GM12878 (cell line): ENCODE data around the gene FOXB1. TPM values are rescaled to one million over a fixed set of nuclear protein-coding genes. Genes with fewer than 3 reads are reported as not detected.

ENCODE experiments used
- ATAC-seq: fragments of 200-7000 bp; cut with Tn5 transposase; 3 replicates; pipeline ENCODE4 v1.9.1; 2020; ENCODE audit warnings: mild to moderate bottlenecking, moderate library complexity
- BruUV-seq: library from RNA; stranded (reverse); fragments of 400-500 nt; replicated peaks from 2 replicates; lab custom pipeline; 2021; lab: Mats Ljungman, UMichigan
- CTCF ChIA-PET: fragments of 300-600 bp; sonication (Branson Sonifier 250); formaldehyde crosslinking; extraction: SDS; loops from one replicate; lab custom pipeline; 2021; ENCODE audit warnings: inconsistent platforms; lab: Yijun Ruan, JAX
- POLR2A ChIA-PET: fragments of 350-600 bp; formaldehyde crosslinking; extraction: SDS; loops from one replicate; lab custom pipeline; 2021; ENCODE audit warnings: inconsistent platforms; lab: Charles Lee
- RAD21 ChIA-PET: fragments of 300-600 bp; sonication (Branson Sonifier 250); formaldehyde crosslinking; loops from one replicate; lab custom pipeline; 2023; ENCODE audit warnings: antibody characterized with exemption; ENCODE audit not compliant: unreplicated experiment; lab: Charles Lee
- SMC1A ChIA-PET: fragments of 300-600 bp; sonication (Branson Sonifier 250); formaldehyde crosslinking; loops from one replicate; lab custom pipeline; 2023; ENCODE audit not compliant: unreplicated experiment, uncharacterized antibody; lab: Charles Lee
- DNase-seq: peaks from one replicate; pipeline ENCODE4 v3.0.0-alpha.2; 2011; ENCODE audit warnings: low read depth, low spot score
- FAIRE-seq: peaks from 3 replicates; lab custom pipeline; 2011; peaks lifted over from hg19 to GRCh38; lab: Jason Lieb, UNC
- H2AFZ ChIP-seq: 2 replicates; pipeline ENCODE4 v1.6.0; 2011; ENCODE audit warnings: low read depth, low read length, control low read depth; ENCODE audit not compliant: control insufficient read depth
- H3K27ac ChIP-seq: 2 replicates; pipeline ENCODE4 v1.5.1; 2011; ENCODE audit warnings: control low read depth; ENCODE audit not compliant: control insufficient read depth, insufficient read depth
- H3K27me3 ChIP-seq, 2 experiments: replicated peaks in 1 of 2; 2 replicates each; pipeline versions ENCODE4 v1.6.0 to v1.6.1; 2011; ENCODE audit warnings: low read length in 1 of 2; ENCODE audit not compliant: control insufficient read depth in 2 of 2, insufficient read depth in 2 of 2
- H3K36me3 ChIP-seq, 2 experiments: 2 replicates each; pipeline ENCODE4 v1.5.1; 2011; ENCODE audit warnings: low read length in 1 of 2; ENCODE audit not compliant: control insufficient read depth in 2 of 2, insufficient read depth in 2 of 2
- H3K4me1 ChIP-seq: 2 replicates; pipeline ENCODE4 v1.6.1; 2011; ENCODE audit warnings: mild to moderate bottlenecking, low read length, moderate library complexity, mixed read lengths; ENCODE audit not compliant: control insufficient read depth, insufficient read depth
- H3K4me2 ChIP-seq: 2 replicates; pipeline ENCODE4 v1.6.0; 2011; ENCODE audit warnings: control low read depth; ENCODE audit not compliant: control insufficient read depth, insufficient read depth
- H3K4me3 ChIP-seq: fragments of 200-600 bp; sonication (generic); 2 replicates; pipeline ENCODE4 v1.5.1; 2016
- H3K79me2 ChIP-seq: 2 replicates; pipeline ENCODE4 v1.6.0; 2011; ENCODE audit warnings: low read length; ENCODE audit not compliant: control insufficient read depth, insufficient read depth
- H3K9ac ChIP-seq: 2 replicates; pipeline ENCODE4 v1.8.0; 2011; ENCODE audit warnings: low read length, control low read depth, mixed read lengths; ENCODE audit not compliant: control insufficient read depth, insufficient read depth
- H3K9me3 ChIP-seq: replicated peaks from 3 replicates; pipeline ENCODE4 v1.5.1; 2011; ENCODE audit warnings: mild to moderate bottlenecking, low read length; ENCODE audit not compliant: control insufficient read depth, insufficient read depth
- H4K20me1 ChIP-seq: 2 replicates; pipeline ENCODE4 v1.6.0; 2011; ENCODE audit not compliant: control insufficient read depth, insufficient read depth
- CBFB ChIP-seq: IDR thresholded peaks from 2 replicates; pipeline ENCODE4 v1.6.1; 2016; ENCODE audit warnings: antibody characterized with exemption, low read depth
- CHD2 ChIP-seq: IDR thresholded peaks from 2 replicates; pipeline ENCODE4 v1.6.1; 2011; ENCODE audit warnings: low read depth, low read length, improper control_type of control experiment, borderline replicate concordance
- EP300 ChIP-seq, 2 experiments: fragments of 150-350 bp in 1 of 2; IDR thresholded peaks; 2 replicates each; pipeline ENCODE4 v1.6.1; 2011 to 2012; ENCODE audit warnings: low read depth in 2 of 2, low read length in 2 of 2, borderline replicate concordance in 1 of 2, improper control_type of control experiment in 1 of 2, inconsistent platforms in 1 of 2; ENCODE audit not compliant: control insufficient read depth in 1 of 2
- IKZF1 ChIP-seq: fragments of 450-650 bp; conservative IDR thresholded peaks from 2 replicates; pipeline ENCODE4 v1.6.1; 2017; ENCODE audit warnings: antibody characterized with exemption, mild to moderate bottlenecking
- MXI1 ChIP-seq: fragments of 150-350 bp; IDR thresholded peaks from 2 replicates; pipeline ENCODE4 v1.6.1; 2011; ENCODE audit warnings: low read depth, mild to moderate bottlenecking, inconsistent platforms, low read length, improper control_type of control experiment
- NFIC ChIP-seq: IDR thresholded peaks from 2 replicates; pipeline ENCODE4 v1.6.1; 2012; ENCODE audit warnings: low read depth, mild to moderate bottlenecking, inconsistent platforms, low read length, moderate library complexity
- NR2F1 ChIP-seq: fragments of 450-650 bp; conservative IDR thresholded peaks from 2 replicates; pipeline ENCODE4 v1.6.1; 2017; ENCODE audit warnings: mild to moderate bottlenecking
- RUNX3 ChIP-seq: IDR thresholded peaks from 2 replicates; pipeline ENCODE4 v1.6.1; 2012; ENCODE audit warnings: low read length, inconsistent platforms
- SREBF1 ChIP-seq: IDR thresholded peaks from 2 replicates; pipeline ENCODE4 v1.6.1; 2012; ENCODE audit warnings: mild to moderate bottlenecking, low read length
- TCF3 ChIP-seq: IDR thresholded peaks from 2 replicates; pipeline ENCODE4 v1.6.1; 2012; ENCODE audit warnings: low read depth, mild to moderate bottlenecking, low read length, borderline replicate concordance; ENCODE audit not compliant: insufficient read depth
- ZNF274 ChIP-seq: IDR thresholded peaks from one replicate; pipeline ENCODE4 v1.8.0; 2011; ENCODE audit not compliant: insufficient read length, insufficient read depth
- ZSCAN29 ChIP-seq: fragments of 450-650 bp; IDR thresholded peaks from 2 replicates; pipeline ENCODE4 v1.6.1; 2017; ENCODE audit warnings: mild to moderate bottlenecking, moderate library complexity
- WGBS: methylation state at CpG from one replicate; pipeline ENCODE4 v1.1.6; 2016; ENCODE audit warnings: low lambda C conversion rate; ENCODE audit not compliant: insufficient replicate concordance, insufficient coverage; ENCODE audit errors: missing lambda C conversion rate; 5-methylcytosine and 5-hydroxymethylcytosine counted together
- in situ Hi-C: fragments of 300-500 bp; cut with MboI; formaldehyde crosslinking; loops from 9 replicates; pipeline ENCODE4 v1.14.3; 2018; ENCODE audit warnings: mixed read lengths
- intact Hi-C: fragments of 100-400 bp; cut with micrococcal nuclease; formaldehyde crosslinking; loops from one replicate; pipeline ENCODE4 v1.14.2; 2022; ENCODE audit not compliant: unreplicated experiment
- polyA plus RNA-seq, 11 experiments: library from polyadenylated mRNA; depleted of rRNA in 4 of 11; unstranded in 6 of 11; stranded (reverse) in 5 of 11; fragments of >200 nt; fragmentation: Nextera tagmentation in 4 of 11; fragmentation: Illumina TruSeq in 1 of 11; extraction: Ambion mirVana in 4 of 11; extraction: Trizol in 1 of 11; gene quantifications; 1 replicate in 1 of 11; 2 replicates in 10 of 11; pipeline versions ENCODE4 v1.2.1 to v1.2.3, GENCODE V29; 2011 to 2016; ENCODE audit warnings: inconsistent platforms in 2 of 11, missing spikeins in 2 of 11, low read depth in 1 of 11
- total RNA-seq, 4 experiments: library from RNA; depleted of rRNA in 3 of 4; stranded (reverse); fragments of >200 nt in 3 of 4; fragmentation: Illumina TruSeq in 1 of 4; extraction: Trizol in 1 of 4; gene quantifications; 2 replicates each; pipeline versions ENCODE4 v1.2.1 to v1.2.3, GENCODE V29; 2013 to 2021
- TF ChIP-seq, protein P1 (sequence below): fragments of 450-650 bp; formaldehyde crosslinking; IDR thresholded peaks from 2 replicates; pipeline ENCODE4 v1.5.0; 2022; ENCODE audit warnings: mild to moderate bottlenecking, missing genetic modification characterization
- TF ChIP-seq, protein P2 (sequence below): fragments of 450-650 bp; IDR thresholded peaks from 2 replicates; pipeline ENCODE4 v1.6.1; 2016; ENCODE audit warnings: mild to moderate bottlenecking

FOXB1 gene
- total and polyA plus RNA-seq, 10 of the 15 experiments (the other 5 are each of a cell fraction or from before 2014, with no cell fraction given) = not detected

DNA sequence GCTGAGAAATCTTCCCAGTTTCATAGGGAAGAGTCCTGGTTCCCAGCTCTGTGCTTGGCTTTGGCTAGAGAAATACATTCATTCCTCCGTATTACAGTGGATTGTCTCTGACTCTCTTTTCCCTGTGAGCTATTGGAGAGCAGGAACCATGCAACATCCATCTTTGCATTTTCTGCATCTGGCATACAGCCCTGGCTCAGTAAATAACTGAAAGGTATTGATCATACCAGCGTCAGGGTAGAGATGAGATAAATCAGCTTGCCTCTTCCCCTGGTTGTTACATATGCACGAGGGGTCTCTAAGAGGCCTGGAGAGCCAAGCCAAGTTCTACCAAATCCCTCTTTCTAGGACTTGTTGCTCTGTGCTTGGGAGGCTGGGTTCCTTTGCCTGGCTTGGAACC, 35.2 kb downstream of the FOXB1 start (continued):
- TF ChIP-seq, protein P1, sequence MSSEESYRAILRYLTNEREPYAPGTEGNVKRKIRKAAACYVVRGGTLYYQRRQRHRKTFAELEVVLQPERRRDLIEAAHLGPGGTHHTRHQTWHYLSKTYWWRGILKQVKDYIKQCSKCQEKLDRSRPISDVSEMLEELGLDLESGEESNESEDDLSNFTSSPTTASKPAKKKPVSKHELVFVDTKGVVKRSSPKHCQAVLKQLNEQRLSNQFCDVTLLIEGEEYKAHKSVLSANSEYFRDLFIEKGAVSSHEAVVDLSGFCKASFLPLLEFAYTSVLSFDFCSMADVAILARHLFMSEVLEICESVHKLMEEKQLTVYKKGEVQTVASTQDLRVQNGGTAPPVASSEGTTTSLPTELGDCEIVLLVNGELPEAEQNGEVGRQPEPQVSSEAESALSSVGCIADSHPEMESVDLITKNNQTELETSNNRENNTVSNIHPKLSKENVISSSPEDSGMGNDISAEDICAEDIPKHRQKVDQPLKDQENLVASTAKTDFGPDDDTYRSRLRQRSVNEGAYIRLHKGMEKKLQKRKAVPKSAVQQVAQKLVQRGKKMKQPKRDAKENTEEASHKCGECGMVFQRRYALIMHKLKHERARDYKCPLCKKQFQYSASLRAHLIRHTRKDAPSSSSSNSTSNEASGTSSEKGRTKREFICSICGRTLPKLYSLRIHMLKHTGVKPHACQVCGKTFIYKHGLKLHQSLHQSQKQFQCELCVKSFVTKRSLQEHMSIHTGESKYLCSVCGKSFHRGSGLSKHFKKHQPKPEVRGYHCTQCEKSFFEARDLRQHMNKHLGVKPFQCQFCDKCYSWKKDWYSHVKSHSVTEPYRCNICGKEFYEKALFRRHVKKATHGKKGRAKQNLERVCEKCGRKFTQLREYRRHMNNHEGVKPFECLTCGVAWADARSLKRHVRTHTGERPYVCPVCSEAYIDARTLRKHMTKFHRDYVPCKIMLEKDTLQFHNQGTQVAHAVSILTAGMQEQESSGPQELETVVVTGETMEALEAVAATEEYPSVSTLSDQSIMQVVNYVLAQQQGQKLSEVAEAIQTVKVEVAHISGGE (CRISPR knock-in tag) = no peak
- TF ChIP-seq CBFB (no peak), EP300 (IDR thresholded peaks at IDR 0.05; ENCODE audit: borderline replicate concordance in 1 of 2, control insufficient read depth in 1 of 2, low read depth in 2 of 2, low read length in 2 of 2) (no peak), RUNX3 (no peak)
- TF ChIP-seq, protein P2, sequence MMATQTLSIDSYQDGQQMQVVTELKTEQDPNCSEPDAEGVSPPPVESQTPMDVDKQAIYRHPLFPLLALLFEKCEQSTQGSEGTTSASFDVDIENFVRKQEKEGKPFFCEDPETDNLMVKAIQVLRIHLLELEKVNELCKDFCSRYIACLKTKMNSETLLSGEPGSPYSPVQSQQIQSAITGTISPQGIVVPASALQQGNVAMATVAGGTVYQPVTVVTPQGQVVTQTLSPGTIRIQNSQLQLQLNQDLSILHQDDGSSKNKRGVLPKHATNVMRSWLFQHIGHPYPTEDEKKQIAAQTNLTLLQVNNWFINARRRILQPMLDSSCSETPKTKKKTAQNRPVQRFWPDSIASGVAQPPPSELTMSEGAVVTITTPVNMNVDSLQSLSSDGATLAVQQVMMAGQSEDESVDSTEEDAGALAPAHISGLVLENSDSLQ = no peak

DNA sequence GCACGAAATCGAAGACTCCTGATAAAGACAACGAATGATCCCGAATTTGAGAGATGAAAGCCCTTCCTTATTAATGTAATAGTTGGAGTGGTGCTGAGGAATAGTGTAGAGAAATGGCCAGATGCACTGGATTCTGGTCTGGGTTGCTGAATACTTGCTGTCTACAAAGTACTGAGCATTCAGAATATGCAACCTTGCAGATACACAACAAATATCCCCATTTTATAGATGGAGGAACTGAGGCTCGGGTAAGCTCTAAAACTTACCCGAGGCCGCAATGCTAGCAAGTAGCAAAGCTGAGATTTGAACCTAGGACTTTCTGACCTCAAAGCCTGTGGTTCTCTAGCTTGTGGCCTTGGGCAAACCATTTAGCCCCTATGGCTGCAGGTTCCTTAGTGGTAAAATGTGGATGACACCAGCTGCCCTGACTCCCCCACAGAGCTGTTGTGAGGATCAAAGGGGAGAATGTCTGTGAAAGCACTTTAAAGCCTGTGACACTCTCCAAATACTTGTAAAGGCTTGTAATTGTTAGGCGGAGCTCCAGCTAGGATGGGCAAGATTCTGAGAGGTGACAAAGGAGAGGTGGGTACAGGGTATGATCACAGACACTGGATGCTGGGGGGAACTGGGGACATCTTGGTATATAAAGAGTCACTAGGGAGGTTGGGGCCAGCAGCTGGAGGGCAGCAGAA, 39.8 kb downstream of the FOXB1 start:
- no TSS peak for BruUV-seq
- no peaks in the 10 kb centered on the region for H3K36me3 ChIP-seq
- ChIA-PET RAD21 (no interaction called here), CTCF (interaction anchor here (0.7 to 0.9 kb wide), 4 partner anchors 9 to 28 kb away, joined by 3 read pairs; no protein-coding TSS in a partner anchor), SMC1A (interaction anchor here (1.4 kb wide), 1 partner anchor 14 kb away, joined by 3 read pairs; no protein-coding TSS in a partner anchor), POLR2A (no interaction called here)
- no peak overlapping the region for H3K9ac ChIP-seq
- no peaks in the 10 kb centered on the region for H3K9me3 ChIP-seq
- H2AFZ ChIP-seq = no peak overlapping the region
- no peaks in the 10 kb centered on the region for H4K20me1 ChIP-seq
- no peak overlapping the region for H3K4me3 ChIP-seq
- intact Hi-C loops = no loop called here
- no peak overlapping the region for H3K27ac ChIP-seq
- no peak overlapping the region for H3K4me2 ChIP-seq
- no peaks in the 10 kb centered on the region for H3K4me1 ChIP-seq
- peaks cover 2 to 5% of the 10 kb centered on the region in 2 experiments; a peak in 2 of 4 replicates for H3K27me3 ChIP-seq
- 43% methylated on average over 8 of the region's 8 CpGs for WGBS
- DNase-seq (no peak), FAIRE-seq (no peak), ATAC-seq (no peak)
- in situ Hi-C loops = no loop called here
- no peaks in the 10 kb centered on the region for H3K79me2 ChIP-seq
- TF ChIP-seq IKZF1 (no peak), ZNF274 (no peak), SREBF1 (no peak), NFIC (no peak), CHD2 (no peak), NR2F1 (no peak), RUNX3 (no peak), ZSCAN29 (no peak), TCF3 (no peak), MXI1 (no peak)
- TF ChIP-seq, protein P1 (CRISPR knock-in tag) = no peak
